MM.1S (cell line): ENCODE results near the gene FAF1.

Experiments
- DNase-seq: peaks from one replicate; pipeline ENCODE4 v3.0.0-alpha.2; 2015
- H2AFZ ChIP-seq: fragments of 300-600 bp; sonication (generic); 2 replicates; pipeline ENCODE4 v1.6.0; 2016; ENCODE audit warnings: antibody characterized with exemption, low read length
- H3F3A ChIP-seq: fragments of 300-600 bp; sonication (generic); 2 replicates; pipeline ENCODE4 v1.6.1; 2016; ENCODE audit warnings: mild to moderate bottlenecking, antibody characterized with exemption, low read length, moderate library complexity, mixed read lengths; ENCODE audit not compliant: insufficient read depth
- H3K27ac ChIP-seq: fragments of 300-600 bp; sonication (generic); 2 replicates; pipeline ENCODE4 v1.5.1; 2016; ENCODE audit warnings: mild to moderate bottlenecking, low read length
- H3K27me3 ChIP-seq: fragments of 300-600 bp; sonication (generic); replicated peaks from 2 replicates; pipeline ENCODE4 v1.6.0; 2016; ENCODE audit warnings: low read length; ENCODE audit not compliant: insufficient read depth
- H3K36me3 ChIP-seq: fragments of 300-600 bp; sonication (generic); replicated peaks from 2 replicates; pipeline ENCODE4 v1.6.1; 2016; ENCODE audit warnings: mild to moderate bottlenecking, low read length, mixed read lengths; ENCODE audit not compliant: insufficient read depth
- H3K4me1 ChIP-seq: fragments of 300-600 bp; sonication (generic); 2 replicates; pipeline ENCODE4 v1.6.1; 2016; ENCODE audit warnings: low read length, mixed read lengths
- H3K4me2 ChIP-seq: fragments of 300-600 bp; sonication (generic); 2 replicates; pipeline ENCODE4 v1.6.0; 2016; ENCODE audit warnings: low read depth, low read length
- H3K4me3 ChIP-seq: fragments of 300-600 bp; sonication (generic); 2 replicates; pipeline ENCODE4 v1.5.1; 2016; ENCODE audit warnings: low read length, mixed read lengths
- H3K79me2 ChIP-seq: fragments of 300-600 bp; sonication (generic); 2 replicates; pipeline ENCODE4 v1.6.1; 2016; ENCODE audit warnings: mixed run types, low read length, mixed read lengths
- H3K9ac ChIP-seq: fragments of 300-600 bp; sonication (generic); 2 replicates; pipeline ENCODE4 v1.6.1; 2016; ENCODE audit warnings: low read length, mixed read lengths
- H3K9me2 ChIP-seq: fragments of 300-600 bp; sonication (generic); replicated peaks from 2 replicates; pipeline ENCODE4 v1.6.1; 2016; ENCODE audit warnings: mild to moderate bottlenecking, low read length, mixed read lengths; ENCODE audit not compliant: insufficient read depth
- H3K9me3 ChIP-seq: fragments of 300-600 bp; sonication (generic); replicated peaks from 2 replicates; pipeline ENCODE4 v1.6.1; 2016; ENCODE audit warnings: mild to moderate bottlenecking, low read length, mixed read lengths; ENCODE audit not compliant: insufficient read depth
- H4K20me1 ChIP-seq: fragments of 300-600 bp; sonication (generic); 2 replicates; pipeline ENCODE4 v1.6.1; 2016; ENCODE audit warnings: mild to moderate bottlenecking, low read length, moderate library complexity, mixed read lengths; ENCODE audit not compliant: insufficient read depth
- EZH2 ChIP-seq: fragments of 300-600 bp; sonication (generic); optimal IDR thresholded peaks from 2 replicates; pipeline ENCODE3; 2017; ENCODE audit warnings: low read depth, mild to moderate bottlenecking, antibody characterized with exemption, low read length, mixed read lengths
- EZH2phosphoT487 ChIP-seq: fragments of 300-600 bp; sonication (generic); IDR thresholded peaks from 2 replicates; pipeline ENCODE4 v1.6.1; 2018; ENCODE audit warnings: antibody characterized with exemption, low read length
- TF ChIP-seq, protein P1 (sequence below): fragments of 300-600 bp; sonication (generic); IDR thresholded peaks from 2 replicates; pipeline ENCODE4 v1.5.1; 2016; ENCODE audit warnings: antibody characterized with exemption, low read length, mixed read lengths

Gene FAF1

GRCh38 chr1:50595874-50596273 is 364.2 kb downstream of the FAF1 start:
- Histone ChIP-seq H3K9ac (no peak overlapping the region), H3K9me2 (no peaks in the 10 kb centered on the region), H2AFZ (no peak overlapping the region), H3K4me2 (no peak overlapping the region), H3F3A (no peaks in the 10 kb centered on the region), H3K4me3 (no peak overlapping the region), H3K9me3 (no peaks in the 10 kb centered on the region), H4K20me1 (no peaks in the 10 kb centered on the region), H3K36me3 (no peaks in the 10 kb centered on the region), H3K79me2 (no peaks in the 10 kb centered on the region), H3K27ac (no peak overlapping the region), H3K4me1 (no peaks in the 10 kb centered on the region), H3K27me3 (no peaks in the 10 kb centered on the region)
- DNase-seq, result no peak
- TF ChIP-seq EZH2, result no peak
- TF ChIP-seq EZH2phosphoT487, result no peak
- TF ChIP-seq, protein P1, sequence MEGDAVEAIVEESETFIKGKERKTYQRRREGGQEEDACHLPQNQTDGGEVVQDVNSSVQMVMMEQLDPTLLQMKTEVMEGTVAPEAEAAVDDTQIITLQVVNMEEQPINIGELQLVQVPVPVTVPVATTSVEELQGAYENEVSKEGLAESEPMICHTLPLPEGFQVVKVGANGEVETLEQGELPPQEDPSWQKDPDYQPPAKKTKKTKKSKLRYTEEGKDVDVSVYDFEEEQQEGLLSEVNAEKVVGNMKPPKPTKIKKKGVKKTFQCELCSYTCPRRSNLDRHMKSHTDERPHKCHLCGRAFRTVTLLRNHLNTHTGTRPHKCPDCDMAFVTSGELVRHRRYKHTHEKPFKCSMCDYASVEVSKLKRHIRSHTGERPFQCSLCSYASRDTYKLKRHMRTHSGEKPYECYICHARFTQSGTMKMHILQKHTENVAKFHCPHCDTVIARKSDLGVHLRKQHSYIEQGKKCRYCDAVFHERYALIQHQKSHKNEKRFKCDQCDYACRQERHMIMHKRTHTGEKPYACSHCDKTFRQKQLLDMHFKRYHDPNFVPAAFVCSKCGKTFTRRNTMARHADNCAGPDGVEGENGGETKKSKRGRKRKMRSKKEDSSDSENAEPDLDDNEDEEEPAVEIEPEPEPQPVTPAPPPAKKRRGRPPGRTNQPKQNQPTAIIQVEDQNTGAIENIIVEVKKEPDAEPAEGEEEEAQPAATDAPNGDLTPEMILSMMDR, result no peak

- no peaks in the 10 kb centered on the region for H3K9me2 ChIP-seq
- H3K27me3 ChIP-seq, result no peaks in the 10 kb centered on the region
- no peak overlapping the region for H3K4me2 ChIP-seq
- no peaks in the 10 kb centered on the region for H3K36me3 ChIP-seq
- no peak overlapping the region for H2AFZ ChIP-seq
- no peaks in the 10 kb centered on the region for H3K4me1 ChIP-seq
- no peak overlapping the region for H3K4me3 ChIP-seq
- no peaks in the 10 kb centered on the region for H3K79me2 ChIP-seq
- H3K27ac ChIP-seq, result no peak overlapping the region
- TF ChIP-seq EZH2 (no peak), EZH2phosphoT487 (no peak)
- TF ChIP-seq, protein P1, result no peak
- no peaks in the 10 kb centered on the region for H3K9me3 ChIP-seq
- DNase-seq, result no peak
- H4K20me1 ChIP-seq, result no peaks in the 10 kb centered on the region
- H3F3A ChIP-seq, result no peaks in the 10 kb centered on the region
- no peak overlapping the region for H3K9ac ChIP-seq
Measured at GRCh38 chr1:50593515-50593914, 366.6 kb downstream of the FAF1 start.

DNA sequence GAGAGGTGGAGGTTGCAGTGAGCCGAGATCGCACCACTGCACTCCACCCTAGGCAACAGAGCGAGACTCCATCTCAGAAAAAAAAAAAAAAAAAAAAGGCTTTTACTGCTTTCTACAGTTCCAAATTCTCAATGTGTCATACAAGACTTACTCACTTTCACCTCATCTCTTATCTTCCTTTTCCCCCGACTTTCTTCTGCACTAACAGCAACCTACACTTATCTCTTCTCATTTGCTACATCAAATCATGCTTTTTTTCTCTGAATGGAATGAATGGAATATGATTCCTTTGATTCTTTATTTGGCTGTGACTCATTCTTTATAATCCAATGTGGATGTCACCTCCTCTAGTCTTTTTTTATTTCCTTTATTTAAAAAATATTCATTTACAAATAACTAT is 368.5 kb downstream of the FAF1 start:
- Histone ChIP-seq H3K9ac (no peak overlapping the region), H3K27ac (no peak overlapping the region), H3K36me3 (no peaks in the 10 kb centered on the region), H3K4me1 (no peaks in the 10 kb centered on the region), H3K9me3 (no peaks in the 10 kb centered on the region), H3K4me2 (no peak overlapping the region), H3F3A (no peaks in the 10 kb centered on the region), H3K9me2 (no peaks in the 10 kb centered on the region), H3K79me2 (no peaks in the 10 kb centered on the region), H3K27me3 (no peaks in the 10 kb centered on the region), H3K4me3 (no peak overlapping the region), H2AFZ (no peak overlapping the region), H4K20me1 (no peaks in the 10 kb centered on the region)
- no peak for TF ChIP-seq EZH2phosphoT487
- no peak for TF ChIP-seq EZH2
- no peak for DNase-seq

DNA sequence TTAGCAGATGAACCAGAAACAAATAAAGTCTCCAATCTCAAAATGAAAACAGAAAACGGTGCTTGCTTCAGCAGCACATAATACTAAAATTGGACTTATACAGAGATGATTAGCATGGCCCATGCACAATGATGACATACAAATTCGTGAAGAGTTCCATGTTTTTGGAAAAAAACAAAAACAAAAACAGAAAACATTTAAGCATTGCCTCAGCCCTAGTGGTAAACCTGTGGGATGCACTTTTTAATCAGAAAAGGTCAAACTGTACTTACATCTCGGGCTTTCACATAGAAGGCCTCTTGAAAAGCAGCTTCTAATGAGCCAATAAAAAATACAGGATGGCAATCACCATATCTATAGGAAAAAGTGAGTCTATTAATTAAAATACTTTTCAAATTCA is 377.7 kb downstream of the FAF1 start:
- Histone ChIP-seq H3K36me3 (no peaks in the 10 kb centered on the region), H3K4me3 (no peak overlapping the region), H3K4me2 (no peak overlapping the region), H2AFZ (no peak overlapping the region), H3K9ac (no peak overlapping the region), H3K9me2 (no peaks in the 10 kb centered on the region), H3K79me2 (no peaks in the 10 kb centered on the region), H3K27ac (no peak overlapping the region), H4K20me1 (no peaks in the 10 kb centered on the region), H3F3A (no peaks in the 10 kb centered on the region), H3K9me3 (no peaks in the 10 kb centered on the region), H3K4me1 (no peaks in the 10 kb centered on the region), H3K27me3 (no peaks in the 10 kb centered on the region)
- DNase-seq, result no peak
- TF ChIP-seq EZH2 (no peak), EZH2phosphoT487 (no peak)
- TF ChIP-seq, protein P1, result no peak
